CD4-positive, alpha-beta T cell treated with Interleukin-15 for 4 hours (primary cell): ENCODE data around the gene OR52B2.

Experiments used
- DNase-seq: peaks from one replicate; pipeline ENCODE4 v3.0.0-alpha.2; 2020; ENCODE audit warnings: low spot score

The OR52B2 gene

DNA sequence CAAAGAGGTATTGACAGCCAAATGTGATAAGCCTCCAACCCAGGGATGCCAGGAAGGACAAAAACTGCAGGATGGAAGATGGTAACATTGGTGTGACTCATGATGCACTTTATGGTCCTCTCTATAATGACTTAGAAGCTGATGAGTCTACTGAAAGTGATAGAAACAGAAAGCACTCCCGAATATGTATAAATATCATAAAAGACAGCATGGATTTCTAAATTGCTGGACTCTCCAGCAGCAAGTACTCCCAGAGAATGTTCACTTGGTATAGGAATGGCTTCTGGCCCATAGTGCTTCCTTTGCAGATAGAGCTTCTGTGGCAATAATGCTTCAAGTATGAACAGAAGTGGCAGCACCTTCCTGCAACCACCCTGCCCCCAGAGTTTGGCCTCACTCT is at the start of gene OR52B2:
TSS of gene OR52B2 (minus strand) at position 101 of the 400 bp plus-strand sequence. CDS start at position 101, 0 bp downstream.
- no peak for DNase-seq

GRCh38 chr11:6219359-6219758 is 49.2 kb upstream of the OR52B2 start:
- no peak for DNase-seq

DNA sequence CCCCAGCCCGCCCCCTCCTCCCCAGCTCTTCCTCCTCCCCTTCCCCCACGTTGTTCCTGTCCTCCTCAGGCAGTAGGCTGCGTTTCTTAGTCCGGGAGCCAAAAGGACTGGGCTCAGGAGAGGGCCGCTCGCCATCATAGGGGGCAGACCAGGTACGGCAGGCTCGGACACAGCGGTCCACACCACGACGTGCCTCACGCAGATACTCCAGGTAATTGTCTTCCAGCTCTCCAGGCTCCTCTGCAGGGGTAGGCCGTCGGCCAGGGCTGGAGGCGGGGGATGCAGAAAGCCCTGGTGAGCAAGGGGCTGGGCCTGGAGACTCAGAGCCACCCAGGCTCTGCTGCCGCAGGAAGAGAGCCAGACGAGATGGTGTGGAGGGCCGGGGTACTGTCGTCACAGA is 47.6 kb upstream of the OR52B2 start:
- no peak for DNase-seq

GRCh38 chr11:6216501-6216900 is 46.4 kb upstream of the OR52B2 start:
- DNase-seq: no peak

DNA sequence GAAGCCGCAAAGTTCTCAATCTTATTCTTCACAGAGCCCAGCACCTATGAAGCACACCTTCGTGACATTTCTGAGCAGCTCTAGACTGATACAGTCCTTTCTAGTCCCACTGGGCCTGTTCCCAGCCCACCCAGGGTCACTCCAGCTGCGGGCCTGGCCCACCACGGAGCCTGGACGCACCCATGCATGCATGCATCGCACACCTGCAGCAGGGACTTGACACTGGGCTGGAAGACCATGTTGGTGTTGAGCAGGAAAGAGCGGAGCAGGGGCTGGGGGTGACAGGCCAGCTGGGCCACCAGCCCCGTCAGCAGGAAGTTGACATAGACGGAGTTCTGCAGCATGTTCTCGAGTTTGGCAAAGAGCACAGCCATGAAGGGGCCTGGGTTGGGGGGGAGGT is 44.4 kb upstream of the OR52B2 start:
- DNase-seq: no peak

DNA sequence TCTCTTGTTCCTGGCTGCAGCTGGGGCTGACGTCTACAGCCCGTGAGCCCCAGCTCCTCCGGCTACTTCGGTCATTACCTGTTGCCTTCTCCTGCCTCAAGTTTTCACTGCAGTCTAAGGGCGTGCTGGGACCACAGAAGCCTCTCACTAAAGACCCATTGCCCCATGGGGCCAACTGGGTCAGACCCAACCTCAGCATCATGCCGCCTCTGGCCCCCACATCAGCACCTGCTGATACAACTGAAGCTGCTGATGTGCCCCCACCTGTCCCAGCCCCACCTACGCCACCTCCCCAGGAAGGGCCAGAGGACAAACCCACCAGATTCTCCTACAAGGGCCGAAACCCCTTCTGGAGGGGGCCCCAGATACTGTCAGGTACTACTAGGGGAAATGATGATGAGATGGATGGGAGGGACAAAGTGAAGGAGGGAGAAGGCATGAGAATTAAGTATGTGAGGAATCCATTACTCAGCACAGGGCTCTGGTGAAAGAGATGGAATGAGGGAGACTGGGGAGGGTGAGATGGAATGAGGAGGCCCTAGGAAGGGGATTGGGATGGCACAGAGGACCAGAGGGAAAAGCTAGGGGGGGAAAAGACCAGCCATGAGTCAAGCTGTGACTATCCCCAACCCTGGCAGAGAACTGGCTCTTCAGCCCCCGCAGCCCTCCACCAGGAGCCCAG is 40.3 kb upstream of the OR52B2 start:
- no peak for DNase-seq

GRCh38 chr11:6209801-6210200 is 39.7 kb upstream of the OR52B2 start:
- DNase-seq: no peak

GRCh38 chr11:6206456-6207180 is 36.5 kb upstream of the OR52B2 start:
- DNase-seq: no peak

- DNase-seq: no peak
Observed at GRCh38 chr11:6205366-6205765, 35.2 kb upstream of the OR52B2 start, which contains the start of gene C11orf42. Gene C11orf42, plus strand, starts transcription at chr11:6205557. Its CDS starts 59 bp downstream, at chr11:6205616.

DNA sequence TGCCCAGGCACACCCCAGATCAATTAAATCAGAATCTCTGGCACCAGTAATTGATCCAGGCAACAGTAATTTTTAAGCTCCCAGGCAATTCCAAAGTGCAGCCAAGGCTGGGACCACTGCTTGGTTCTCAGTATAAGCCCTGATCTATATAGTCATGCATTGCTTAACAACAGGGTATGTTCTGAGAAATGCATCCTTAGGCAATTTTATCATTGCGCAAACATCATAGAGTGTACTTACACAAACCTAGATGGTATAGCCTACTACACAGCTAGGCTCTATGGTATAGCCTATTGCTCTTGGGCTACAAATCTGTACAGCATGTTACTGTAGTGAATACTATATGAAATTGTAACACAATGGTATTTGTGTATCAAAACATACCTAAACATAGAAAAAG is 34.6 kb upstream of the OR52B2 start:
- DNase-seq: no peak

DNA sequence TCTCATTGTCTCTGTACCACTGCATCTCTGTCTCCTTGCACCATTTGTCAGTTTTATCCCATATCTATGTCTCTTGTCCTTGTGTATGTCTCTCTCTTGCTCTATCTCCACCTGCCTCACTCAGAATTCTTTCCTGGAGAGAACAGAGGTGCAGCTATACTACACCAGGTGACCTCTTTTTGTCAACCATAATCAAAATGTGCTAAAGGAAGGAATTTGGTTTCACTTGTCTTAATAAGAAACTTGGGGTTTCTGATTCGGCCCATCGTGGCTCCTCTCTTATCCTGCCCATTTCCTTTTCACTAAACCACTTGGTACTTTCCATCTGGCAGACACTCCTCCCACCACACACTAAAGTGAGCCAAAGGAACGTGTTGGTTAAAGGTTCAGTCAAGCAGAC is 33.2 kb upstream of the OR52B2 start:
- peak; percentile 32 for DNase-seq

GRCh38 chr11:6202041-6202440 is 31.9 kb upstream of the OR52B2 start:
- DNase-seq: no peak

DNA sequence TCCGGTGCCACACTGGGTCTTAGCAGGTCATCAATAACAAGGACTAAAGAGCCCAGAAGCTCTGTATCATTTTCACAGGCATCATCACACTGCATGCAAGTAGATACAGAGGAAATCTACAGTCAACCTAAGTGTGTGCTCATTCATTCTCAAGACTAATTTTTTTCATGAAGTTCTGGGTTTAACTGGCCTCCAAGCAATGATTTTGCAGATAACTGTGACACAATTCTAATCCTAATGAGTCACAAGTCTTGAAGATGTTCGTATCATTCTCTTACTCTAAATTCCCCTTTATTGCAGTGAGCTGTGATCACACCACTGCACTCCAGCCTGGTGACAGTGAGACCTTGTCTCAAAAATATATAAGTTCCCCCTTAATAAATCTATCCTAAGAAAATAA is 31.4 kb upstream of the OR52B2 start:
- DNase-seq: no peak

DNA sequence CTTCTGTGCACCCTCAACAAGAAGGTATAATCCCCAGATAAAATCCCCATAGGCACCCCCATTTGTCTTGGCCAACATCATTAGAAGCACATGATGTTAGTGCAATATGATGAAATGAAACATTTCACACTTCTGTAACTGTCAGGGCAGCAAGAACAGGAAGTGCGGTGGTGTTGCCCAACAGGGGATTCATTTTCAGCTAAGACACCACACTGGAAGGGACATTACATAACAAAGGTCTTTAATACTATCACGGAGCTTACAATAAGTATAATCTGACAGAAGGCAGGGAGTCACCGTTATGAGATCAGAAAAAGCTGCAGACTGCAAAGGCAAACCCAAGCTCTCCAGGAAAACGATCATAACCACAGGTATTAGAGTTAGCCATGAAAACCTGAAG is 30.8 kb upstream of the OR52B2 start:
- DNase-seq: peak; percentile 21

GRCh38 chr11:6199174-6199810 is 29.2 kb upstream of the OR52B2 start, which contains the start of gene OR52W1:
Gene OR52W1, plus strand, starts transcription at chr11:6199224. Its CDS starts 0 bp downstream, at chr11:6199224.
- DNase-seq: no peak

- DNase-seq: no peak
Observed at GRCh38 chr11:6197466-6198200, 27.5 kb upstream of the OR52B2 start.

DNA sequence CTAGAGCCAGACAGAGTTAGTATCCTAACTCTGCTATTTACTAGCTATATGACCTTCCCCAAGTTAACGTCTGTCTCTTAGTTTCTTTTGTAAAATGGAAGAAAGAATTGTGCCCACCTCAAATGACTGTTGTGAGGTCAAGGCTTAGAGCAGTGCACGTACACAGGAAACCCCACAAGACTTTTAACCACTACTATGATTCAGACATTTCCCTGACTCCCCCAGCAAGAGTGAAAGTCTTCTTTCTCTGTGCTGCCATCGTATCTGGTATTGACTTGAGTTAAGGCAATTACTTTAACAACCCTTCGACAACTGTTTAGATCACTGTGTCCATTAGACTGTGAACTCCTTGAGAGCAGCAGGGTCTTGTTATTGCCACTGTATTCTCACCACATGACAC is 26.3 kb upstream of the OR52B2 start:
- peak; percentile 13 for DNase-seq

DNA sequence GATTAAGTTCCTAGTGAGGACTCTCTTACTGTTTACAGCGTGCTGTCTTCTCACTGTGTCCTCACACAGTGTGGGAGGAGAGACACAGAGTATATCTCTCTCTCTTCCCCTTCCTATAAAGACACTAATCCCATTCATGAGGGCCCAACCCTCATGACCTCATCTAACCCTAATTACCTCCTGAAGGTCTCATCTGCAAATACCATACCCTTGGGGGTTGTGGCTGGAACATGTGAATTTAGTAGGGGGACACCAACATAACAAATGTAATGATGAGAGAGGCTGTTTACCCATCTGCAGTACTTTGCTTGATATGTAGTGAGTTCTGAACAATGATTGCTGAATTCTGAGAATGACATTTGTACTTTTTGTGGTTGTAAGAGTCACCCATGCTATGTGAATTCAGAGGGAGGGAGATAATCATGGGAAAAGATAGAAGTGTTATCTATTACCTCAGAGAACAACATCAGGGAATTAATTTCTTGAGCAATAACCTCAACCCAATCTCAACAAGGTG is 24.0 kb upstream of the OR52B2 start:
- DNase-seq: no peak

GRCh38 chr11:6191742-6192141 is 21.6 kb upstream of the OR52B2 start:
- no peak for DNase-seq

DNA sequence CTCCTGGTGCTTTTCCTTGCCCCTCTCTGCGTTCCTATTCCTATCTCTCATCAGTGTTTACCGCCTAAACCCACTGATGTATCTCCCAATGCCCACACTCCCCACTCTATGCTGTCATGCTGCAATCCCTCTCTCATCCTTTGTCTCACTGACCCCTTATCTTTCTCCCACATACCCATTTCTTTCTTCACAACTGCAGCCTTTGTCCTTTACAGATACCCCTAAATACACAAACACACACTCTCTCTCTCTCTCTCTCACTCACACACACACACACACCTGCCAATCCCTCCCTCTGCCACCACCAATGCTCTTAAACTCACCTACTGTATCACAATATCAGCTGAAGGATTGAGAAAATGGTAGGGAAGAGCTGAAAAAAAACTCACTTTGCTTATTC is 5.3 kb upstream of the OR52B2 start:
- no peak for DNase-seq

DNA sequence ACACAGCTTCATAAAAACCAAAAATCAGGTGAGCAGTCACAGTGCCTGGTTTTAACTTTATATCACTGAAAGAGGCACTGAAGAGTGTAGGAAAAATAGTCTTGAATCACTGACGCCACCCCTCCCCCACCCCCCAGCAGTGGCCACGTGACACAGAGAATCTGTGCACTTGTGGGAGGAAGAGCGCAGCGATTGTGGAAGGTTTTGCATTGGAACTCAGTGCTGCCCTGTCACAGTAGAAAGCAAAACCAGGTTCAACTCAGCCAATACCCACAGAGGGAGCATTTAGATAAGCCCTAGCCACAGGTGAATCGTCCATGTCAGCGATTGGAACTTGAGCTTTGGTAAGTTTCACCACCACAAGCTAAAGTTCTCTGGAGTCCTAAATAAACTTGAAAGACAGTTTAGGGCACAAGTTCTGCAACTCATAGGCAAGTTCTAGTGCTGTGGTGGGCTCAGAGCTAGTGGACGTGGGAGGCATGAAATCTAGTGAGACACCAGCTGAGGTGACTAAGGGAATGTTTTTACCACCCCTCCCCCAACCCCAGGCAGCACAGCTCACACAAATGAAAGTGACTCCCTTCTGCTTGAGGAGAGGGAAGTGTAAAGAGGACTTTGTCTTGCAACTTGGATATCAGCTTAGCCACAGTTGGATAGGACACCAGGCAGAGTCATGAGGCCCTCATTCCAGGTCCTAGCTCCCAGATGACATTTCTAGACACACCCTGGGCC is 13.3 kb downstream of the OR52B2 start:
- DNase-seq: no peak
